Fibroblast of mammary gland (primary cell): ENCODE data around the gene WDR7.

Source experiments
- DNase-seq: peaks from one replicate; pipeline ENCODE4 v3.0.0-alpha.2; 2010; ENCODE audit warnings: low read depth
- H3K4me3 ChIP-seq: 2 replicates; pipeline ENCODE4 v1.5.1; 2011; ENCODE audit warnings: low read depth, mild to moderate bottlenecking, low read length, moderate library complexity; ENCODE audit not compliant: control insufficient read depth
- TF ChIP-seq, protein P1 (sequence below): conservative IDR thresholded peaks from 2 replicates; pipeline ENCODE4 v1.5.1; 2011; ENCODE audit warnings: low read depth, low read length, inconsistent platforms; ENCODE audit not compliant: control insufficient read depth, insufficient read depth

Gene WDR7

DNA sequence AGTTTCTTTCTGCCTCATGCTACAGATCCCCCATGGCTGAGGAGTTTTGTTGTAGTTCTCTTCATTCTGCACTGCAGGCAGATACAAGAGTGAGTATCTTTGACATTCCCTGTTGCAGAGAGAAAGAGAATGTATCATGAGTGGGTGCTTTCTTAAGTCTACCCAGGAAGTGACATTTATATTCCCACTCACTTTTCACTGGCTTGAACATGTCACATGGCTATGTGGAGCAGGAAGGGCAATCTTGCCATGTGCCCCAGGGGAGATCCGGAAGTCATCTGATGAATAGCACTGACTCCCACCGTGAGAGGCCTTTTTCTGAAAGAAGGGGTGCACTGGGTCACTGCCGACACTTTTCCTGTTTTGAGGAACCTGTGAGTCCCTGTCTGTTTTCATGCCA lies 429.3 kb downstream of the WDR7 start:
- TF ChIP-seq, protein P1, sequence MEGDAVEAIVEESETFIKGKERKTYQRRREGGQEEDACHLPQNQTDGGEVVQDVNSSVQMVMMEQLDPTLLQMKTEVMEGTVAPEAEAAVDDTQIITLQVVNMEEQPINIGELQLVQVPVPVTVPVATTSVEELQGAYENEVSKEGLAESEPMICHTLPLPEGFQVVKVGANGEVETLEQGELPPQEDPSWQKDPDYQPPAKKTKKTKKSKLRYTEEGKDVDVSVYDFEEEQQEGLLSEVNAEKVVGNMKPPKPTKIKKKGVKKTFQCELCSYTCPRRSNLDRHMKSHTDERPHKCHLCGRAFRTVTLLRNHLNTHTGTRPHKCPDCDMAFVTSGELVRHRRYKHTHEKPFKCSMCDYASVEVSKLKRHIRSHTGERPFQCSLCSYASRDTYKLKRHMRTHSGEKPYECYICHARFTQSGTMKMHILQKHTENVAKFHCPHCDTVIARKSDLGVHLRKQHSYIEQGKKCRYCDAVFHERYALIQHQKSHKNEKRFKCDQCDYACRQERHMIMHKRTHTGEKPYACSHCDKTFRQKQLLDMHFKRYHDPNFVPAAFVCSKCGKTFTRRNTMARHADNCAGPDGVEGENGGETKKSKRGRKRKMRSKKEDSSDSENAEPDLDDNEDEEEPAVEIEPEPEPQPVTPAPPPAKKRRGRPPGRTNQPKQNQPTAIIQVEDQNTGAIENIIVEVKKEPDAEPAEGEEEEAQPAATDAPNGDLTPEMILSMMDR, result no peak
- no peak overlapping the region for H3K4me3 ChIP-seq
- DNase-seq, result no peak

DNA sequence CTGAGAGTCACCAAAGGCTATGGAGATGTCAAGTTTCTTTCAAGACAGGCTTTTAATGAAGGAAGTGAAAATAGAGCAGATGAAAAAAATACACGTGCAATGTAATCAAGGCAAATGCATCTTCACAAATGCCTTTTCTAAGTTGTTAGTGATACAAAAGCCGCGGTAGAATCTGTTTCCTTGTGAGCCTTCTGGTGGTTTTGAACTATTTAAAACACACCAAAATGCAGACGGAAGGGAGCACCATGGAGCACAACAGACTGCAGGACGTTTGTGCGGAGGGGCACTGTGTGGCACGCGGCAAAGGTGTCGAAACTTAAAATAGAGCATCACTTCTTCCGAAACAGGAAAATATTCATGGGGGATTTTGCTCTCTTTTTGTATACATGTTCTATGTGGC lies 430.7 kb downstream of the WDR7 start:
- H3K4me3 ChIP-seq, result no peak overlapping the region
- TF ChIP-seq, protein P1, result no peak
- no peak for DNase-seq

DNA sequence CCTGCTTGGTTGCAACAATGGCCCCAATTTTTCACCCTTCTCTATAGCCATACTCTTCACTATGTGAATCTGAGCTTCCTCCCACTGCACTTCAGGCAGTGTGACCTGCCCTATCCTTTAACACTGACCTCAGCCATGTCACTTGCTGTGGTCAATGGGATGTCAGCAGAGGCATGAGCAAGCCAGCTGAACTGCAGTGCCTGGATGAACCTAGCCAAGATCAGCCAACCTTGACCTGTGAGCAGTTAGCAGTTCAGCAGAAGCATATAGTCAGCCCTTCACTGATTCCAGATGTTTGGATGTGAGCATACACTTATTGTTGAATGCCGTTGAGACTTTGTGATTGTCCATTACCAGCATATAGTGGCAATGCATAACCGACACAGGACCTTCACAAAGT lies 432.3 kb downstream of the WDR7 start:
- TF ChIP-seq, protein P1, result no peak
- DNase-seq, result no peak
- no peak overlapping the region for H3K4me3 ChIP-seq

DNA sequence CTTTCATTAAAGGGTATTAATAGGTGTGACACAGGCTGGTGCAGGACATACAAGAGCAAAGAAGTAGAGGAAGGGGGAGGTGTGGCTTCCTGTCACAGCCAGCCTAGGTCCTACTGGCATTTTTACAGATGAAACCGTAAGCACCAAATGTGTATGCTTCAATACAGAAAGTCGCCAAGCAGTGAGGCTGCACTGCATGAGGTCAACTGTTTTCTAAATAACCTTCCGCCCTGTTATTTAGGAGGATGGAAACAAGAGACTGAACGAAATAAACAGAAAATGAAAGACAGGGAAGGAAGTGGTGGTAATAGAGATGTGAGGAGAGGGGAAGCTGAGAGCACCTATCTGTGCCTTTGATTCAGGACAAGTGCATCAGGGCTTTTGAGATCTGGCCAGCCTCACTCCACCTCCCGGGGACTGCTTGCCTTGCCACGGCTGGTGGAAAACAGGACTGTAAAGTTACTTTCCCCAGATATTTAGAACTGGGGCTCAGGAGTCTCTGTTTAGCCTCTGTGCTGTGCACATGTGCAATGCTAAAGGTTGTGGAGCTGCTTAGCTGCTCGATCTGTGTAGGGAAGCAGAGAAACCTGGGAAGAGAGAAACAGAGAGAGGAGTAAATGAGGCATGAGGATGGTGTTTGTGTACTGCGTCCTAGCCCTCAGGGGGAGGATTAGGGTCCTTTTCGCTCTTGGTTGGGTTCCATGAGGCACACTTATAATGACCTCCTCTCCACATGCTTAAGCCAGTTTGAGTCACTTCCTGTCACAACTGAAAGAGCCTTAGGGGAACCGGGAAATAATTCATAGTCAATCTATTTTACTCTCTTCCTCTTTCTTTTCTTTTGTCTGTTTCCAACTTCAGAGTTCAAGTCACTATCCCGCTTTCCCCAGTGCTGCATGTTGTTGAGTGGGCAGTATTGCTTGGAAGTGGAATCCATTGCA lies 433.4 kb downstream of the WDR7 start:
- no peak for DNase-seq
- TF ChIP-seq, protein P1, result no peak
- H3K4me3 ChIP-seq, result no peak overlapping the region

DNA sequence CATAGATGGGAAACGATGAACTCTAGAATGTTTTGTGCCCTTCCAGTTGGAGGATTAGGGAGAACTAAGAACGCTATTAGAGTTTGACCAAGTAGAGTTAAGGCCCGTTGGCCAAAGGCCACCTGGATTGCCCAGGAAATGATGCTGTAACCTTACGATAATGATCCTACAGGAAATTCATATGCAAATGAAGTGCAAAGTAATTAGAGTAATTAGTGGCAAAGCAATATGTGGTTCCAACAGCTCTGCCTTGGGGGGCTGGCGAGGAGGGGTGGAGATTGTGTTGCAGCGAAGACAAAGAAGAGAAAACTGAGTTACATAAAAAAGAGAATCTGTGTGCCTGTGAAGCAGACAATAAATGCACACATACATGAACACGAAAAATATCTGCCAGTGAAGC lies 434.2 kb downstream of the WDR7 start:
- DNase-seq, result no peak
- H3K4me3 ChIP-seq, result no peak overlapping the region
- TF ChIP-seq, protein P1, result no peak

DNA sequence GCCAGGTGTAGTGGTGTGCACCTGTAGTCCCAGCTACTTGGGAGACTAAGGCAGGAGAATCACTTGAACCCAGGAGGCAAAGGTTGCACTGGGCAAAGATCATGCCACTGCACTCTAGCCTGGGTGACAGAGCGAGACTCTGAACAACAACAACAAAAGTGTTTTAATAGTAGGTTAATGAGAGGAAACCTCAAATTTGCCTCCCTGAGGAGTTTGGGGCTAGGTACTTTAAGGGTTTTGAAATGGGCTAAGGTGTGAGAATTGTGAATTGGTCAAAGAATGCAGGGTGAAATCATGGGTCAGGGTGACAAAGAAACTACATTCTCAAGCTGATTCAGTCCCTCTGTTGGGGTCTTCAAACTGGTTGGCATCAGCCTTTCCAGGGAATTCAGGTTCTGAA lies 435.0 kb downstream of the WDR7 start:
- TF ChIP-seq, protein P1, result no peak
- no peak overlapping the region for H3K4me3 ChIP-seq

More for the DNA sequence above, 435.0 kb downstream of the WDR7 start:
- DNase-seq, result no peak
